ENCODE data around the gene PABPC1L.

GRCh38 chr20:44901974-44902373 is 7.9 kb upstream of the PABPC1L start:
- TF ChIP-seq POLR2AphosphoS5 (IDR thresholded peaks at IDR 0.05; ENCODE audit: low read depth, low read length) (no peak), TAF1 (IDR thresholded peaks at IDR 0.05; ENCODE audit: borderline replicate concordance, insufficient read depth, low read length) (no peak), SIN3A (IDR thresholded peaks at IDR 0.05; ENCODE audit: borderline replicate concordance, insufficient read depth, low read length) (no peak)
- TF ChIP-seq, protein P1, sequence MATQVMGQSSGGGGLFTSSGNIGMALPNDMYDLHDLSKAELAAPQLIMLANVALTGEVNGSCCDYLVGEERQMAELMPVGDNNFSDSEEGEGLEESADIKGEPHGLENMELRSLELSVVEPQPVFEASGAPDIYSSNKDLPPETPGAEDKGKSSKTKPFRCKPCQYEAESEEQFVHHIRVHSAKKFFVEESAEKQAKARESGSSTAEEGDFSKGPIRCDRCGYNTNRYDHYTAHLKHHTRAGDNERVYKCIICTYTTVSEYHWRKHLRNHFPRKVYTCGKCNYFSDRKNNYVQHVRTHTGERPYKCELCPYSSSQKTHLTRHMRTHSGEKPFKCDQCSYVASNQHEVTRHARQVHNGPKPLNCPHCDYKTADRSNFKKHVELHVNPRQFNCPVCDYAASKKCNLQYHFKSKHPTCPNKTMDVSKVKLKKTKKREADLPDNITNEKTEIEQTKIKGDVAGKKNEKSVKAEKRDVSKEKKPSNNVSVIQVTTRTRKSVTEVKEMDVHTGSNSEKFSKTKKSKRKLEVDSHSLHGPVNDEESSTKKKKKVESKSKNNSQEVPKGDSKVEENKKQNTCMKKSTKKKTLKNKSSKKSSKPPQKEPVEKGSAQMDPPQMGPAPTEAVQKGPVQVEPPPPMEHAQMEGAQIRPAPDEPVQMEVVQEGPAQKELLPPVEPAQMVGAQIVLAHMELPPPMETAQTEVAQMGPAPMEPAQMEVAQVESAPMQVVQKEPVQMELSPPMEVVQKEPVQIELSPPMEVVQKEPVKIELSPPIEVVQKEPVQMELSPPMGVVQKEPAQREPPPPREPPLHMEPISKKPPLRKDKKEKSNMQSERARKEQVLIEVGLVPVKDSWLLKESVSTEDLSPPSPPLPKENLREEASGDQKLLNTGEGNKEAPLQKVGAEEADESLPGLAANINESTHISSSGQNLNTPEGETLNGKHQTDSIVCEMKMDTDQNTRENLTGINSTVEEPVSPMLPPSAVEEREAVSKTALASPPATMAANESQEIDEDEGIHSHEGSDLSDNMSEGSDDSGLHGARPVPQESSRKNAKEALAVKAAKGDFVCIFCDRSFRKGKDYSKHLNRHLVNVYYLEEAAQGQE (IDR thresholded peaks at IDR 0.05; ENCODE audit: insufficient read depth in 1 of 2, low read depth in 2 of 2, low read length in 2 of 2) = no peak

Measured in PFSK-1 (cell line).